SHP77 (cell line): ENCODE results near the gene WDCP.
"Not testable (repeated sequence)": the region's sequence is repeated elsewhere in the genome, so short reads cannot be mapped to it uniquely, and the experiment has no call there.

ENCODE experiments used
- DNase-seq, 2 experiments: peaks; one replicate each; lab custom pipeline; 2025; lab: John Stamatoyannopoulos, UW

The WDCP gene

DNA sequence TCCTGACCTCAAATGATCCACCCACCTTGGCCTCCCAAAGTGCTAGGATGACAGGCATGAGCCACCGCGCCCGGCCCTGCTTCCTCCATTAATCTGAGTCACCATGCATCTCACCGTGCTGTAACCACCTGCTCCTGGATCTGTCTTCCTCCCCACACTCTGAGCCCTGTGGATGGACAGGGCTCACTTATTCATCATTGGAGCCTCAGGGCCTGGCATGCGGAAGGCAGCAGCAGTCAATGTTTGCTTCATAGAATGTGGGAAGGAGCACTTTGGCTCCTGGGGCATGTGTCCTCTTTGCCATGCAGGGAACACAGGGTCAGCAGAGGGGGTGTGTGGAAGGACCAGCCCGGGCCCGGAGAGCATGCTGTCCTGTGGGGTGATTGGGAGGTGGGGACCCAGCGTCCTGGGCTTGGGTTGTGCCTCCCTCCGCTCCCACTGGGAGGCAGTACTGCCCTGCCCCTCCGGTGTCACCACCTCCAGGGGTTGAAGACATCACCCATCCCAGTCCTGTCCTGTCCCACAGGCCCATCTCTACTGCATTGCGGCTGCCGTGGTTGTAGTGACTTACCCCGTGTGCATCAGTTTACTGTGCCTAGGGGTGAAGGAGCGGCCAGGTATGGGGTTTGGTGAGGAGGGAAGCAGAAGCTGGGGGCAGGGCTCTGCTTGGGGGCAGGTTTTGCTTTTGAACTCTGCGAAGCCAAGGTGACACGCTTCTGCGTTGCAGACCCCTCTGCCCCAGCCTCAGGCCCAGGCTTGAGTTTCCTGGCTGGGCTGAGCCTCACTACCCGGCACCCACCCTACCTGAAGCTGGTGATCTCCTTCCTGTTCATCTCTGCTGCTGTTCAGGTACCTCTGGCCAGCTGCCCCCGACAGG, 25.8 kb downstream of the WDCP start:
- no peak for DNase-seq

DNA sequence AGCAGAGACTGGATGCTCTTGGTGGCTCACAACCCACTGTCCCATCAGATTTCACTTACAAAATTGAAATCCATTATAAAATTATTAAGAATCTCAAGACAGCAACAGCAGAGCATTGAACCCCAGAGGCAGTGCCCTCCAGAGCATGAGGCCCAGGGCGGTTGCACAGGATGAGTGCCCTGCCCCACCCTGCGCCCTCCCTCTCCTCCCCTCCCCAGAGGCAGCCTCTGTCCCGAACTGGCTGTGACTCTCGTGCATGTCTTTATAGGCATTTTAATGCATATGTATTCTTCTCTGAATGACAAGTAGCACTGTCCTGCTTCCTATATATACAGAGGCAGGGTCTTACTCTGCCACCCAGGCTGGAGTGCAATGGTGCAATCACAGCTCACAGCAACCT, 26.9 kb downstream of the WDCP start:
- no peak for DNase-seq

DNA sequence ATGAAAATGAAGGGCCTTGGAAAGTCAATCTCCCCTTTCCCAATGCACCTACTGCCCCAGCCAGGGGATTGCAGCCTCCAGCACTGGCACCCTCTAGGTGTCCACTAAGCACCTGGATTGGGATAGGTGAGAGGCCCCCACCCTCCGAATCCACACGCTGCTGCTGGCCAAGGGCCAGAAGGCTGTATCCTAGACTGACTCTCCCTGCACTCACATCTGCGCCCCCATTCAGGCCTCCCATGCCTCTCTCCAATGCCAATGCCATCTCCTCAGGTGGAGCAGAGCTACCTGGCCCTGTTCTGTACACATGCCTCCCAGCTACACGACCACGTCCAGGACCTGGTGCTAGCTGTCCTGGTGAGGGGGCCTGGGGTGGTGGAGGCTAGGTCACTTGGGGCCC, 27.5 kb downstream of the WDCP start:
- no peak for DNase-seq

DNA sequence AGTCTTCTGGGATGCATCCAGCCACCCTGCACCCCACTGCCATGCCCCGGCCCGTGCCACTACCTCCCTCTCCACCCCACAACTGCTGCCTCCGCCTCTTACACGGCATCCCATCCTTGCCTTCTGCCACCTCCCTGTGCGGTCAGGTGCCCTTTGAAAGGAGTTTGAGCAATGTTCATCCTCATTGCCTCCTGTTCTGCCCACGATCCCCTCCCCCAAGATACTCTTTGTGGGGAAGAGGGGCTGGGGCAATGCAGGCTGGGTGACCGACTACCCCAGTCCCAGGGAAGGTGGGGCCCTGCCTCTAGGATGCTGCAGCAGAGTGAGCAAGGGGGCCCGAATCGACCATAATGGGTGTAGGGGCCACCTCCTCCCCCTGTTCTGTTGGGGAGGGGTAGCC, 28.9 kb downstream of the WDCP start:
- DNase-seq, result no peak

DNA sequence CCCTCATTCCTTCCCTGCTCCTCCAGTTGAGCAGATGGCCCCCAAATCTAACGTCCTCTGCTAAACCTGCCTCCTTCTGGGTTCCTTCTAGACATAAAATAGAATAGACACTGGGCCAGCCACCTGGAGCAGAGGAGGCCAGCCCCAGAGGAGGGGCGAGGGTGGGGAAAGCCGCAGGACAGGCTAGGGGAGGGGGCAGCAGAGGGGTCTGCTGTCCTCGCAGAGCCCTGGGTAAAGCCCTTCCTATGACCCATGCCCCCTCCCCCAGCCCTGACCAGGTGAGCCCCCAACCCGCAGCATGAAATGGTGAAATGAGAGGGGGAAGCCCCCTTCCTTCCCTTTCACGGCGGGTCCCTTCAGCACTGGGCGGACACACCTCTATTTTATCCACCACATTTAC, 29.5 kb downstream of the WDCP start:
- no peak for DNase-seq

DNA sequence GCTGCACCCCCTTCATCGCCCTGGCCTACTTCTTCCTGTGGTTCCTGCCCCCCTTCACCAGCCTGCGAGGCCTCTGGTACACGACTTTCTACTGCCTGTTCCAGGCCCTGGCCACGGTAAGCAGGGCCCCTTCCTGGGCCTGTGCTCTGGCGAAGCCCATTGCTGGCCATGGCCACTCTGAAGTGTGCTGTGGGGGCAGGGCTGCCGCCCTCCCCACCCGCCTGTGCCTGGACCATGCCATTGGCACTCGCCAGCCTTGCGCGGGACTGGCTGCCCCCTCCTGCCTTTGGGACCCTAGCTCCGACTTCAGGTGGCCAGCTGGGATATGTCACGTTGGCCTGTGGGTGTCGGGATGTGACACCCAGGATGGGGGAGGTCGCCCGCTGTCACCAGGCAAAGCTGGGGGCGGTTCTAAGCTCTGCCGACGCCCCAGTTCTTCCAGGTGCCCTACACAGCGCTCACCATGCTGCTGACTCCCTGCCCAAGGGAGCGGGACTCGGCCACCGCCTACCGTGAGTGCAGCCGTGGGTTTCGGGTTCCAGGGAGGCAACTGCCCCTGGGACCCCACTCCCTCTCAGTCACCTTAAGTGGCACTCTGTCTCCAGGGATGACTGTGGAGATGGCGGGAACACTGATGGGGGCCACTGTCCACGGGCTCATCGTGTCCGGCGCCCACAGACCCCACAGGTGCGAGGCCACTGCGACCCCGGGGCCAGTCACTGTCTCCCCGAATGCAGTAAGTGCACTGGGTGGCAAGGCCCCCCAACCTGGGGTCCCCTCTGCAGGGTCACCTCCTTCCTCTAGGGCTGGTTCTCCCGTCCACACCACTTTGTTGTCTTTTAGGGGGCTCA, 30.1 kb downstream of the WDCP start:
- no peak for DNase-seq

DNA sequence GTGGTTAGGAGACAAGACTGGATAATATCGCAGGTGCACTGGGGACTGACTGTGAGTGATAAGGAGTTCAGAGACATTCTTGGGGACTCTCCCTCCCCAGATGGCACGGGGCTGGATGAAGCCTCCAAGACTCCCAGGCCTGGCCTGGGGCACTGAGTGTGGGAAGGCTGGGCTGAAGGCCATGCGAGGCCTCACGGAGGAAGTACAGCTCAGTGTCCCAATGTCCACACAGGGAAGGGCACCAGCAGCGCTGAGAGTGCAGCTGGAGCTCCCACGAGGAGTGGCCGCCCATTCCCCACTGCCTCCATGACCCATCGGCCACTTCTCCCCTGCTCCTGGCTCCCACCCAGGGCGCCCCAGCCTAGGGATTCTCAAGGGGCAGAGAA, 30.8 kb downstream of the WDCP start:
- DNase-seq, result no peak

DNA sequence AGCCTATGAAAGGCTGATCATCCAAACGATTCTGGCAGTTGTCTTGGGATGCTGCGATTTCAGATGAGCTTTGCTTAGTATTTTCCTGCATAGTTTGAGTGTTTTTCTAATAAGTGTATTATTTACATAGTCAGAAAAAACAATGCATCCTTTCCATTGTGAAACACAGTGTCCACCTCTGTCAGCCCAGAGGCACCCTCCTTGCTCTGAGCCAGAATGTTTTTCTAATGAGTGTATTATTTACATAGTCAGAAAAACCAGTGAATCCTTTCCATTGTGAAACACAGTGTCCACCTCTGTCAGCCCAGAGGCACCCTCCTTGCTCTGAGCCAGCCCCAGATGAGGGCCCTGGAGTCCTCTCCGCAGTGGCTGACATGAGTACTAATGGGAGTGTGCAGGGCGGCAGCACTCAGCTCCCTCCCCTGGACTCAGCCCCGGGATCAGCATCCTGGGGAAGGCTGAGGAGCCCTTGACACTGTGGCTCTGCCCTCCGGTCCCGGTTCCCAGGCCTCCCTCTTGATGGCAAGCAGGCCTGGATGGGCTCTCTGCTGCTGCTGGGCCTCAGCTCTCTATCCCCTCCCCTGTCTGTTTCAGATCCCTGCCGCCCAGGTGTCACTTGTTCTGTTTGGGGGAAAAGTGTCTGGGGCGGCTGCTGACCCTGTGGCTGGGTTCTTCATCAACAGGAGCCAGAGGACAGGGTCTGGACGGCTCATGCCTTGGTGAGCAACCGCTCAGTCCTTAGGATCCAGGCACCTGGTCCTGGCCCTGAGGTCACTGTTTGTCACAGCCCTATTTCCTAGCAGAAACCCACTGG, 31.4 kb downstream of the WDCP start:
- DNase-seq, result peak; percentile 26 to 28

DNA sequence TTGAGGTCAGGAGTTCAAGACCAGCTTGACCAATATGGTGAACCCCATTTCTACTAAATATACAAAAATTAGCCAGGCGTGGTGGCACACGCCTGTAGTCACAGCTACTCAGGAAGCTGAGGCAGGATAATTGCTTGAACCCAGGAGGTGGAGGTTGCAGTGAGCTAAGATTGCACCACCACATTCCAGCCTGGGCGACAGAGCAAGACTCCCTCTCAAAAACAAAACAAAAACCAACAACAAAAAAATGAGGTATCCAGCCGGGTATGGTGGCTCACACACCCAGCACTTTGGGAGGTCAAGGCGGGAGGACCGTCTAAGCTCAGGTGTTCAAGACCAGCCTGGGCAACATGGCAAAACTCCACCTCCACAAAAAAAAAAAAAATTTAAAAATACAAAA, 32.3 kb downstream of the WDCP start:
- not testable (repeated sequence) for DNase-seq

DNA sequence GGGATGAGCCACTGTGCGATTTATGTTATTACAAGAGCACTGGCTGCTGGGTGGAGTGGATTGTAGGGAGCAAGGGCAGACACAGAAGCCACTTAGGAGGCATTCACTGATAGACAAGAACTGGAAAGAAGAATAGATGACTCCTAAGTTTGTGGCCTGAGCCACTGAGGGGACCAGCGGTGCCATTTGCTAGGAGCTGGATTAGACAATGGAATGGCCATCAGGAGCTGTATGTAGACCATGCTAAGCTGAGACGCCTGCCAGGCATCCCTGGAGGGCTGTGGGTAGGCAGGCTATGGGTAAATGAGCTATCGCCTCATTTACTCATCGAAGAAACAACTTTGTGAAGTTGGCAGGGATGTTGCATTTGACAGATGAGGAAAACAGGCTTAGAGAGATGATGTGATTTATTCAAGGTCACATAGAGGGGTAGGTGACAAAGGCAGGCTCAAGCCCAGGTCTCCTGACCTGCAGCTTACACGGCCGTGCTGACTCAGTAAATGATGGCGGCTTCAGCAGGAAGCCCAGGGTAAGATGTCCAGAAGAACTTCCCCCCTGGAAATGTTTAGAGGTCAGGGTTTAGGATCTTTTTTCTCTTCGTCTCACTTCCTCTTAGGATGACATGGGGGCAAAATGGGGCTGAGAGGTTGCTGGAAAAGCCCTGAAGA, 34.5 kb downstream of the WDCP start:
- DNase-seq, result no peak

DNA sequence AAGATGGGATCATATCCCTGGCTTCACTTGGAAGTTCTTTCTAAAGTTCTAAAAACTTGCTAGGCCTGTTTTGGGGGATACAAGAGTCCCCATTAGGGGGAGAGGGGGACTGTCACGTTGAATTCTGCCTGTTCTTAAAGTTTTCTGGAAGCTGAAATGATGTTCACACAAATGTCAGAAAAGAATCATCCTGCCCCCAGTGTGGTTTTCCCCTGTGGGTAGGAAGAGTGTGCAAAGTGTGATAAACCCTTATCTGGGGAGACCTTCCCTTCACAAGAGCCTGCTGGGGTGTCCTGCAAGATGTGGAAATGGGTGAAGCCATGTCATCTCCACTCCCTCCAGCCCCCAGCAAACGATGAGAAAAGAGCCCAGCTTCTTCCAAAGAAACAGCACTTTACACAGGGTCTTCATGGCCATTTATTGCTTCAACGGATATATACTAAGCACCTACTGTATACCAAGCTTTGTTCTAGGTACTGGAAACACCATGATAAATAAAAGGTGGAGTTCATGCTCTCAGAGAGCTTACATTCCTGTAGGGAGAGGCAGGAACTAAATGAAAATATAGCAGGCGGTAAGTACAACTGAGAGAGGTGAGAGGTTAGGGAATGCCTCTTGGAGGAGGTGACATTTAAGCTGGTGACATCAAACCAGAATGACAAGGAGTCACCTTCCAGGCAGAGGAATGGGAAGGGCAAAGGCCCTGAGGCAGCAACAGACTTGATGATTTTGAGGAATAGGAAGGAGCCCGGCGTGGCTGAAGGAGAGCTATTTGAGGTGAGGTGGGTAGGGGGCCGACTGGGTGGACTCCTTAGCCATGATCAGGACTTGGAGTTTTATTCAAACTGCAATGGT, 35.7 kb downstream of the WDCP start:
- no peak for DNase-seq

DNA sequence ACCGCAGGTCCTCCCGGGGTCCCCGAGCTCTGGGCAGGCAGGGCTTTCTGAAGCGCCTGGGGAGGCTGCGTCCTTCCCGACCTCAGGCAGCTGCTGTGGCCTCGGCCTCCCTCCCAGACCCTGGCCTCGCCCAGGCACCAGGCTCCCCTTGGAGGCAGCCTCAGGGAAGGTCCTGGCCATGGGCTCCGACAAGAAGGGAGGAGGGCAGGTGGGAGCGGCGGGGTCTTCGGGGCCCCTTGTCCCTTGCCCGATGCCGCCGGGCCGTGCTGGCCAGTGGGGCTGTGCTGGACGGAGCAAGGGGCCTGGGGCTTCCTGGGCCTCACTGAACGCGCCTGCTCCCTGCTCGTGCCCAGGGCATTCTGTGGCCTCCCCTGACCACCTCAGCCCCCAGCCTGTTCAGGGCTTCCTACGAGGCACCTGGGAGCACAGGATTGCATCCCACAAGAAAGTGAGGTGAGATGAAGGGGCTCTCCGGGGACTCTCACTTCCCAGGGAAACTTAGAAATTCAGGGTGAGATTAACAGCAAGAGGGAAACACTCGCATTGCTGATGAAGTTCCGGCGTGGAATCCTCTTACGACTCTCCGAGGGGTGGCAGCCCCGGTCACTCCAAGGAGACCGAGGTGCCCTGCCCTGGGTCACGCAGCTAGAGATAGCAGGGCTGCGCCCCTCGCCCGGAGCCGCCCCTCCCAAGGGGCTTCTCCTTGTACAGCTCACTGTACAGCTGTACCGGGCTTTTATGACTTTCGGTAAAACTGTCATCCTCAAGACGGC, 36.5 kb downstream of the WDCP start:
- no peak for DNase-seq

DNA sequence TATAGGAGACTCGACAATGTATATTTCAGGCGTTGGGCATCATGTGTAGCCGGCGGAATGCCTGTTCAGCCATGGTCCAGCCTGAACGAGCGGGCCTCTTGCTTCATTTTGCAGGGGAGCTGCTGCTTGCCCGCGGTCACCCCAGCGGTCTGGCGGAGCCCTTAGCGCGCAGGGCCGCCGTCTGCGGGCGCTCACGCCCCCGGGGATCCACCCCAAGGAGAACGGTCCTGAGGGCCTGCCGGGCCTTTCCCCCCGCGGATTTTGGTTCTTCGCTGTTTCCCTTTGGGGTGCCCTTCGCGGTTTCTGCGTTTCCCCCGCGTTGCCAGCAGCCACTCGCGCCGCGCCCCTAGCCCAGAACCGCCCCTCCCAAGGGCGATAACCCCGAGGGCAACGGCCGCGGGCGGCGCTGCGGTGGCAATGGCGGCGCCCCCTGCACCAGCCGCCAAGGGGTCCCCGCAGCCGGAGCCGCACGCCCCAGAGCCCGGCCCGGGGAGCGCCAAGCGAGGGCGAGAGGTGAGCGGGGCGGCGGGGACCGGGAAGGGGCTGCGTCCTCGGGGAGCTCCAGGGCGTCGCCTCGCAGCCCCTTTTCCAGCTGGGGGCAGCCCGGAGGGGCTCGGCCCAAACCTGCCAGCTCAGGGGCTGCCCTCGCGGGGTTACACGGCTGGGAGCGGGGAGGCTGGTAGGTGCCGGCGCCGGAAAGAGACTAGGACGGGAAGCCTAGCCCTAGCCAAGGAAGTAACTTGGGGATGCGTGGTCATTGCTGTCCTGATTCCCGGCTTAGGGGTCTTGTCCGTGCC, 37.3 kb downstream of the WDCP start, which contains the start of gene MFSD2B:
Gene MFSD2B, plus strand, starts transcription at position 406 of the 797 bp plus-strand sequence. Its CDS starts 12 bp downstream, at position 418.
- no peak for DNase-seq

DNA sequence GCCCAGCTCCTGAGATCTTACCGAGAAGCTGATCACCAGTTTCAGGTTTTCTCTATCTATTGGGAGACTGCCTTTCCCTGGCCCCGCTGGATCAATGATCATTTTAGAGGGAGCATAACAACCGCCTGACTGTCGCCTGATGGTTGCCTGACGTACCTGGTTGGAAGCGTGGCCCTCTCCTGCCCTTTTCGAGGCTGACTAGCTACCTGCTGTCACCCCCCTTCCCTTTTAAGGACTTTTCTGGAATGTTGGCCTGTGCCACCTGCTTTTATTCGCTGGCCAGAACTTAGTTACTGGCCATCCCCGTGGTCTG, 37.9 kb downstream of the WDCP start:
- DNase-seq, result no peak

DNA sequence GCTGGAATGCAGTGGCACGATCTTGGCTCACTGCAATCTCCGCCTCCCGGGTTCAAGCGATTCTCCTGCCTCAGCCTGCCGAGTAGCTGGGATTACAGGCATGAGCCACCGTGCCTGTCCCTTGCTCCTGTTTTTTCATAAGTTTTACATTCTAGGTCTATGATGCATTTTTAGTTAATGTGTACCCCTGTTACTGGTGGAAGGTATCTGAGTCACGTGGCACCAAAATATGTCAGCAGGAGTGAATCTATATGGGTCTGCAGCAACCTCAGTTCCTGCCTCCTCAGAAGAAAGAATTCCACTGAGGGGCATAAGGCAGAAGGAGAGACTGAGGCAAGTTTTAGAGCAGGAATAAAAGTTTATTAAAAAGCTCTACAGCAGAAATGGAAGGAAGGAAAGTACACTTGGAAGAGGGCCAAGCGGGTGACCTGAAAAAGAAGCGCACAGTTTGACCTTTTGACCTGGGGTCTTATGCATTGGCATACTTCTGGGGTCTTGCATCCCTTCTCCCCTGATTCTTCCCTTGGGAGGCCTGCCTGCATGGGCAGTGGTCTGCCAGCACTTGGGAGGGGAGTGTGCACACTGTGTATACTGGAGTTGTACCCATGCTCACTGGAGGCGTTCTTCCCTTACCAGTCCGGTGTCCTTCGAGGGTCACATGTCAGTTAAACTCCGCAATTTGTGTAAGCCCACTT, 38.4 kb downstream of the WDCP start:
- no peak for DNase-seq

DNA sequence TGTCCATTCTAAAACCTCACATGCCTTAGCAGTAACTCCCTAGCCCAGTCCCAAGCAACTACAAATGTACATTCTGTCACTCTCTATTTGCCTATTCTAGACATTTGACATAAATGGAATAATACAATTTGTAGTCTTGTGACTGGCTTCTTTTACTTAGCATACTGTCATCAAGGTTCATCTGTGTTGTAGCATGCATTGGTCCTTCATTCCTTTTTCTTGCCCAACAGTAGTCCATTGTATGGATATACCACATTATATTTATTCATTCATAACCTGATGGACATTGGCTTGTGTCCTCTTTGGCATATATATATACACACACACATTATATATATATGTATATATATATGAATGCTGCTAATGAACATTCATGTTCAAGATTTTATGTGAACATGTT, 39.5 kb downstream of the WDCP start:
- DNase-seq, result no peak

DNA sequence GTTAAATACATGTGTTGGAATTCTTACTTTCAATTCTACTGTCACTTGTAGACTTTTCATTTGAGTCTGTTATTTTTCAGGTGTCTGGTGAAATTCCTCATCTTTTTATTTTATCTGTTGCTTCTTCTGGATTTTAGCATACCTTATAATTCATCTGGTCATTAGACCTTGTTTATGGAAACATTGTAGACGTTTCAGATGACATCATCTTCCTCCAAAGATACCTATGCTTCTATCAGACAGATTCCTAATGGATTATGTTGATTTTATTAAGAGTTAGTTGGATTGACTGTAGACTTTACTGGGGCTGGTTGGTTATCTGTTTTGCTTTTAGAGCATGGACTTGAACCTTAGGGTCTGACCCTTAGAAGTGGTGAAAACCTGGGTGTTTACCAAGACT, 52.6 kb downstream of the WDCP start:
- DNase-seq, result no peak

DNA sequence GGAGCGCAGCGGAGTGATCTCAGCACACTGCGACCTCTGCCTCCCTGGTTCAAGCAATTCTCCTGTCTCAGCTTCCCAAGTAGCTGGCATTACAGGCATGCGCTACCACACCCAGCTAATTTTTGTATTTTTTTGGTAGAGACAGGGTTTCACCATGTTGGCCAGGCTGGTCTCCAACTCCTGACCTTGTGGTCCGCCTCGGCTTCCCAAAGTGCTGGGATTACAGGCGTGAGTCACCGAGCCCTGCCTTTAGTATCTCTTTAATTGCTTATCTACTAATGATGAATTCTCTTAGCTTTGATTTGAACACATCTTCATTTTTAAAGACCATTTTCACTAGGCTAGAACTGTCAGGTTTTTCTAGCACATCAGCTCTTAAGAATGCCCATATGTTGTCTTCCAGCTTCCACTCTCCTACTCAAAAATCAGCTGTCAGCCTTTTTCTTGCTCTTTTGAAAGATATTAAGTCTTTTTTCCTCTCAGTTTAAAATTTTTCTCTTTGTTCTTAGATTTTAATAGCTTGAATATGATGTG, 53.4 kb downstream of the WDCP start:
- DNase-seq, result no peak
